HepG2 (cell line): ENCODE results near the gene ZFP69. TPM values are rescaled to one million over a fixed set of nuclear protein-coding genes. Genes with fewer than 3 reads are reported as not detected.

ENCODE experiments used
- CEBPZ ChIP-seq: IDR thresholded peaks from 2 replicates; pipeline ENCODE4 v1.6.1; 2012; ENCODE audit warnings: low read length, improper control_type of control experiment
- GABPB1 ChIP-seq: IDR thresholded peaks from 2 replicates; pipeline ENCODE4 v1.6.1; 2016; ENCODE audit warnings: mild to moderate bottlenecking, missing genetic modification reagents, moderate library complexity, missing compliant biosample characterization
- NCOA5 ChIP-seq: sonication (generic); formaldehyde crosslinking; IDR thresholded peaks from 2 replicates; pipeline ENCODE4 v1.4.0; 2020; ENCODE audit warnings: missing genetic modification reagents
- POGZ ChIP-seq: sonication (generic); formaldehyde crosslinking; IDR thresholded peaks from 2 replicates; pipeline ENCODE4 v1.4.0; 2020; ENCODE audit warnings: mild to moderate bottlenecking, missing genetic modification reagents
- PRMT3 ChIP-seq: sonication (generic); formaldehyde crosslinking; IDR thresholded peaks from 2 replicates; pipeline ENCODE4 v1.8.1; 2022; ENCODE audit warnings: low read depth, mild to moderate bottlenecking, moderate library complexity, missing genetic modification reagents, borderline replicate concordance
- YY1 ChIP-seq: IDR thresholded peaks from 2 replicates; pipeline ENCODE4 v1.6.1; 2011; ENCODE audit warnings: low read length, low read depth, moderate library complexity, mild to moderate bottlenecking; ENCODE audit not compliant: insufficient read depth, insufficient replicate concordance
- ZBTB26 ChIP-seq: IDR thresholded peaks from 2 replicates; pipeline ENCODE4 v1.6.1; 2016; ENCODE audit warnings: missing compliant biosample characterization, missing genetic modification reagents, borderline replicate concordance
- ZBTB40 ChIP-seq, 2 experiments: fragments of 450-650 bp in 1 of 2; sonication (generic) in 1 of 2; formaldehyde crosslinking in 1 of 2; IDR thresholded peaks; 2 replicates each; pipeline versions ENCODE4 v1.6.1 to v1.8.0; 2016 to 2022; ENCODE audit warnings: antibody characterized with exemption in 1 of 2, mild to moderate bottlenecking in 1 of 2, missing genetic modification reagents in 1 of 2
- ZNF234 ChIP-seq: sonication (generic); formaldehyde crosslinking; conservative IDR thresholded peaks from 2 replicates; pipeline ENCODE4 v1.5.1; 2020; ENCODE audit warnings: mild to moderate bottlenecking, missing genetic modification reagents
- ZNF614 ChIP-seq: IDR thresholded peaks from 2 replicates; pipeline ENCODE4 v1.6.1; 2018; ENCODE audit warnings: missing biosample characterization, missing genetic modification reagents, inconsistent platforms, borderline replicate concordance
- ZNF839 ChIP-seq: sonication (generic); formaldehyde crosslinking; IDR thresholded peaks from 2 replicates; pipeline ENCODE4 v1.4.0; 2020; ENCODE audit warnings: missing genetic modification reagents, mild to moderate bottlenecking, borderline replicate concordance
- ZUFSP ChIP-seq: sonication (generic); formaldehyde crosslinking; IDR thresholded peaks from 2 replicates; pipeline ENCODE4 v1.9.0; 2021; ENCODE audit warnings: missing genetic modification reagents, mild to moderate bottlenecking, borderline replicate concordance
- polyA plus RNA-seq, 8 experiments: library from polyadenylated mRNA; depleted of rRNA in 3 of 8; stranded (reverse) in 7 of 8; unstranded in 1 of 8; fragments of >200 nt; fragmentation: Illumina TruSeq in 4 of 8; extraction: Trizol in 4 of 8; gene quantifications; 2 replicates each; pipeline versions ENCODE4 v1.2.1 to v1.2.3, GENCODE V29; 2011 to 2016; ENCODE audit warnings: low read depth in 4 of 8, missing spikeins in 1 of 8, mixed read lengths in 1 of 8; ENCODE audit not compliant: insufficient read depth in 1 of 8
- total RNA-seq, 5 experiments: library from RNA; depleted of rRNA; stranded (reverse); fragments of >200 nt; fragmentation: Illumina TruSeq; extraction: Trizol; gene quantifications; 2 replicates each; pipeline ENCODE4 v1.2.3, GENCODE V29; 2016; ENCODE audit warnings: low read depth in 1 of 5

ZFP69 gene
- total and polyA plus RNA-seq, 2 of the 13 experiments (the other 11 are each of a cell fraction or from before 2014, with no cell fraction given) = 2.6 to 5.6 TPM

GRCh38 chr1:40450495-40451237 lies 26.4 kb upstream of the ZFP69 start (continued):
- TF ChIP-seq CEBPZ (no peak), ZBTB26 (no peak), GABPB1 (CRISPR knock-in tag) (peak; percentile 44; the same call in 1 of the 2 replicates), PRMT3 (CRISPR knock-in tag) (no peak), ZUFSP (no peak), ZNF839 (CRISPR knock-in tag) (no peak), ZNF614 (CRISPR knock-in tag) (no peak), ZNF234 (CRISPR knock-in tag) (no peak), POGZ (CRISPR knock-in tag) (no peak), ZBTB40 (IDR thresholded peaks at IDR 0.05) (no peak), ZBTB40 (CRISPR knock-in tag; IDR thresholded peaks at IDR 0.05) (peak; percentile 39; the same call in 1 of the 2 replicates), YY1 (no peak), NCOA5 (CRISPR knock-in tag) (no peak)
